ENCODE data around the gene ATP10D. TPM values are rescaled to one million over a fixed set of nuclear protein-coding genes. Genes with fewer than 3 reads are reported as not detected.
"Not testable (repeated sequence)": the region's sequence is repeated elsewhere in the genome, so short reads cannot be mapped to it uniquely, and the experiment has no call there.

The ATP10D gene
- total RNA-seq, 1 donor from 2014 or later, result 34.9 TPM

DNA sequence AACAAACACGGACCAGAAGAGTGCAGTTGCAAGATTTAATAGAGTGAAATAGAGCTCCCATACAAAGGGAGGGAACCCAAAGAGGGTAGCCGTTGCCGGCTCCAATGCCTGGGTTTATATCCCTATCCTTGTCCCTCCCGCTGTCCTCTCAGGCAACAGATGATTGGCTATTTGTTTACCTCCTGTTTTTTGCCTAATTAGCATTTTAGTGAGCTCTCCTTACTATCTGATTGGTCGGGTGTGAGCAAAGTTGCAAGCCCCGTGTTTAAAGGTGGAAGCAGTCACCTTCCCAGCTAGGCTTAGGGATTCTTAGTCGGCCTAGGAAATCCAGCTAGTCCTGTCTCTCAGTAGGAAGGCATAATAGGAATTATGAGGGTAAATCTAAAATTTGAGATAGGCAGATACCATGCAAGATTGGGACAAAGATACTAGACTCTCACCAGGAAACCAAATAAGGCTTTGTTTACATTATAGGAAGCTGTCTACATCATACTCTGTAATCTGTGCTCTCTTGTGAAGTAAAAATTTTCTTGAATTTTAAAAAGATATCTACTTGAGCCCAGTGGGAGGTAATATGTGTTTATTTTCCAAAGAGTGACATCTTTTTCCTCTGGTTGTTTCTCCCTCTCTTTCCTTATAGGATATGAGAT lies 65.9 kb downstream of the ATP10D start:
- no peak overlapping the region for H3K27ac Mint-ChIP-seq
- no peak overlapping the region for H3K4me3 Mint-ChIP-seq
- DNase-seq (ENCODE audit: low spot score in 2 of 2, unreplicated experiment in 2 of 2), result no peak
- H3K36me3 Mint-ChIP-seq, result peaks cover 38% of the 10 kb centered on the region
- no peaks in the 10 kb centered on the region for H3K4me1 Mint-ChIP-seq
- H3K27me3 Mint-ChIP-seq (ENCODE audit: low read depth), result no peaks in the 10 kb centered on the region
- H3K9me3 Mint-ChIP-seq, result no peaks in the 10 kb centered on the region
- no peak for TF ChIP-seq CTCF (IDR thresholded peaks at IDR 0.05; ENCODE audit: unreplicated experiment)

- Mint-ChIP-seq H3K4me1 (no peaks in the 10 kb centered on the region), H3K27me3 (ENCODE audit: low read depth) (no peaks in the 10 kb centered on the region), H3K9me3 (no peaks in the 10 kb centered on the region), H3K27ac (no peak overlapping the region), H3K36me3 (peaks cover 33% of the 10 kb centered on the region), H3K4me3 (no peak overlapping the region)
- no peak for DNase-seq (ENCODE audit: low spot score in 2 of 2, unreplicated experiment in 2 of 2)
- no peak for TF ChIP-seq CTCF (IDR thresholded peaks at IDR 0.05; ENCODE audit: unreplicated experiment)
Observed at GRCh38 chr4:47551682-47552081, 66.6 kb downstream of the ATP10D start.

DNA sequence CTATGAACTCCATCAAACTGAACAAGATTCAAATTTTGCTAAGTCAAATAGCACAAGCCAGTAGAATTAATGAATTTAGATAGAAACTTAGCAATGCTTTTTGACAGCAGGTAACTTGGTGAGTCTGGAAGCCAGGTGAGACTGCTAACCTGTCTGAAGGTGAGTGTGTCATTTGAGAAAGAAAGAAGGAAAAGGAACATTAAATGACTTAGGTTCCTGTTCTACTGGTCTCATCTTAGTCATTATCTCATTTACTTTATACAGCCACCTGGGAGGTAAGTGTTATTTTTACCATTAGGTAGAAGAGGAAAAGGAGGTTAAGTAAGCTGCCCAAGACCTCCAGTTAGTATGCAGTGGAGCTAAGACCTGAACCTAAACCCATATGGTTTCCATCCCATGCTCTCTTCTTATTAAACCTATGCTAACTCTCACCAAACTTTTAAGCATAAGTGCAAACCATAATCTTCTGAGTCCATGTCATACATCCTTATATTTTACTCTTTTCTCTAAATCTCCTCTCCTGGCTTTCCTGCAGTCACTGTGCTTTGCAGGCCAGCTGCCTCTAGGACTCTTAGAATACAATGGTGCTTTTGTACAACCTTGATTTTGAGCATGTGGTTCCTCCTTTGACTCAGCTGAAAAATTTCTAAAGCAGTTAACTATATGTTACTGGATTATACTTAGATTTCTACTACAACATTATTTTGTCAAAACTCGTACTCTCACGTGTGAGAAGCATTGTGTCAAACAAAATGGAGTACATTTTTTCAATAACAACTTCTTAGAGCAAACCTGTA lies 68.5 kb downstream of the ATP10D start:
- DNase-seq (ENCODE audit: low spot score in 2 of 2, unreplicated experiment in 2 of 2), result no peak
- Mint-ChIP-seq H3K9me3 (no peaks in the 10 kb centered on the region), H3K27me3 (ENCODE audit: low read depth) (no peaks in the 10 kb centered on the region), H3K4me3 (no peak overlapping the region), H3K27ac (no peak overlapping the region), H3K4me1 (no peaks in the 10 kb centered on the region), H3K36me3 (peaks cover 29% of the 10 kb centered on the region)
- no peak for TF ChIP-seq CTCF (IDR thresholded peaks at IDR 0.05; ENCODE audit: unreplicated experiment)

DNA sequence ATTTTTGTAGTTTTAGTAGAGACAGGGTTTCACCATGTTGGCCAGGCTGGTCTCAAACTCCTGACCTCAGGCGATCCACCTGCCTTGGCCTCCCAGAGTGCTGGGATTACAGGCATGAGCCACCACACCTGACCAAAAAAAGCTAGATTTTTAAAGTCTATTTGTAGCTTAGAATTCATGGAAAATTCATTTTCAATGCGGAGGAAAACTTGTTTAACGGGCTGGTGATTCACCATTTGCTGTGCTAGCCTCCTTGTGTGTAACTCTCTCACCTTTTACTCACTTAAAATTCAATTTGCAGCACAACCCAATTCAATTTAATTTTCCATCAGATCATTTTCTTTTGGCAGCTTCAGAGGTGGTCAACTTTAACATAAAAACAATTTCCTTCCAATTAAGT lies 70.8 kb downstream of the ATP10D start:
- peaks cover 21% of the 10 kb centered on the region for H3K36me3 Mint-ChIP-seq
- not testable (repeated sequence) for H3K4me1 Mint-ChIP-seq; H3K4me3 Mint-ChIP-seq; H3K27ac Mint-ChIP-seq; H3K27me3 Mint-ChIP-seq (ENCODE audit: low read depth); H3K9me3 Mint-ChIP-seq; DNase-seq (ENCODE audit: low spot score in 2 of 2, unreplicated experiment in 2 of 2)

DNA sequence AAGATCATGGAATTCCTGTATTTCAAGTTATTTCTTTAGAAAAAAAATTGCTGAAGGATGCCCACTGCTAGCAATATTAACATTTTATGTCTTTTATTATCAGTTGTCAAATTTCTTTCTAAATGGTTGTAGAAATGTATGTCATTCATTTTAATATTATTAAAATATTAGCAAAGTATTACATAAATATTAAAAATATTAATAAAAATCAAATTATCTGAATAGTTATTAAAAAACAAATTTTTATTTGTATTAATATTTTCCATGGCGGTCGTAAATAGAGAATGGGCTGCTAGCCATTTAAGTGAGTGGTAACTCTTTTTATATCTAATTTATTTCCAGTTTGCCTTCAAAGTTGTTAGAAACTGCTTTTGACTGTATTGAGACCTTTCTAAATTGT lies 72.2 kb downstream of the ATP10D start:
- H3K9me3 Mint-ChIP-seq, result no peaks in the 10 kb centered on the region
- H3K4me3 Mint-ChIP-seq, result no peak overlapping the region
- H3K36me3 Mint-ChIP-seq, result peaks cover 22% of the 10 kb centered on the region
- H3K27me3 Mint-ChIP-seq (ENCODE audit: low read depth), result no peaks in the 10 kb centered on the region
- TF ChIP-seq CTCF (IDR thresholded peaks at IDR 0.05; ENCODE audit: unreplicated experiment), result no peak
- no peak overlapping the region for H3K27ac Mint-ChIP-seq
- no peak for DNase-seq (ENCODE audit: low spot score in 2 of 2, unreplicated experiment in 2 of 2)
- H3K4me1 Mint-ChIP-seq, result peaks cover 2% of the 10 kb centered on the region

GRCh38 chr4:47560682-47561081 lies 75.6 kb downstream of the ATP10D start:
- no peak for TF ChIP-seq CTCF (IDR thresholded peaks at IDR 0.05; ENCODE audit: unreplicated experiment)

More at GRCh38 chr4:47560682-47561081, 75.6 kb downstream of the ATP10D start:
- Mint-ChIP-seq H3K36me3 (peaks cover 21% of the 10 kb centered on the region), H3K27me3 (ENCODE audit: low read depth) (no peaks in the 10 kb centered on the region), H3K4me3 (no peak overlapping the region), H3K9me3 (no peaks in the 10 kb centered on the region), H3K27ac (no peak overlapping the region), H3K4me1 (peaks cover 6% of the 10 kb centered on the region)
- no peak for DNase-seq (ENCODE audit: low spot score in 2 of 2, unreplicated experiment in 2 of 2)

All from mesothelial cell of epicardium (in vitro differentiated cells).